Neural cell (in vitro differentiated cells): Measurements from ENCODE around the gene TRPM8. TPM values are rescaled to one million over a fixed set of nuclear protein-coding genes. Genes with fewer than 3 reads are reported as not detected.

ENCODE experiments used
- H2AFZ ChIP-seq: fragments of 200-600, 300-800 bp; sonication (generic), shearing (Covaris generic); 2 replicates; pipeline ENCODE4 v1.6.0; 2014; ENCODE audit warnings: low read depth, mild to moderate bottlenecking, antibody characterized with exemption, low read length, moderate library complexity
- H3F3A ChIP-seq: fragments of 200-600 bp; shearing (Covaris generic); 2 replicates; pipeline ENCODE4 v1.6.1; 2016; ENCODE audit warnings: mild to moderate bottlenecking, moderate library complexity, mixed read lengths, antibody characterized with exemption, low read length; ENCODE audit not compliant: insufficient read depth, poor library complexity, severe bottlenecking
- H3K27ac ChIP-seq: fragments of 200-600, 300-800 bp; sonication (generic), shearing (Covaris generic); 2 replicates; pipeline ENCODE4 v1.5.1; 2014; ENCODE audit warnings: mild to moderate bottlenecking, low read length, moderate library complexity
- H3K27me3 ChIP-seq: fragments of 300-800, 200-600 bp; sonication (generic), shearing (Covaris generic); 2 replicates; pipeline ENCODE4 v1.6.0; 2014; ENCODE audit warnings: mild to moderate bottlenecking, low read depth, low read length, moderate library complexity; ENCODE audit not compliant: insufficient read depth
- H3K36me3 ChIP-seq: fragments of 300-800, 200-600 bp; sonication (generic), shearing (Covaris generic); 2 replicates; pipeline ENCODE4 v1.5.1; 2014; ENCODE audit warnings: mild to moderate bottlenecking, antibody characterized with exemption, low read length, moderate library complexity; ENCODE audit not compliant: insufficient read depth
- H3K4me2 ChIP-seq: fragments of 300-800, 200-600 bp; sonication (generic), shearing (Covaris generic); 2 replicates; pipeline ENCODE4 v1.6.0; 2014; ENCODE audit warnings: mild to moderate bottlenecking, low read length
- H3K4me3 ChIP-seq: fragments of 300-800, 200-600 bp; sonication (generic), shearing (Covaris generic); 2 replicates; pipeline ENCODE4 v1.5.1; 2014; ENCODE audit warnings: mild to moderate bottlenecking, low read length, moderate library complexity
- H3K79me2 ChIP-seq: fragments of 200-600 bp; shearing (Covaris generic); replicated peaks from 2 replicates; pipeline ENCODE4 v1.6.0; 2014; ENCODE audit warnings: mild to moderate bottlenecking, low read length, moderate library complexity; ENCODE audit not compliant: insufficient read depth
- H3K9ac ChIP-seq: fragments of 300-800, 200-600 bp; sonication (generic), shearing (Covaris generic); 2 replicates; pipeline ENCODE4 v1.6.1; 2016; ENCODE audit warnings: mild to moderate bottlenecking, low read length, mixed read lengths
- H3K9me2 ChIP-seq: fragments of 200-600 bp; shearing (Covaris generic); 2 replicates; pipeline ENCODE4 v1.6.1; 2016; ENCODE audit warnings: mild to moderate bottlenecking, low read length, mixed read lengths; ENCODE audit not compliant: insufficient read depth
- H3K9me3 ChIP-seq: fragments of 200-600, 300-800 bp; sonication (generic), shearing (Covaris generic); 2 replicates; pipeline ENCODE4 v1.6.1; 2016; ENCODE audit warnings: mild to moderate bottlenecking, mixed run types, low read length, moderate library complexity, mixed read lengths
- H4K20me1 ChIP-seq: fragments of 200-600 bp; shearing (Covaris generic); 2 replicates; pipeline ENCODE4 v1.6.1; 2016; ENCODE audit warnings: mild to moderate bottlenecking, mixed run types; ENCODE audit not compliant: insufficient read depth
- CTCF ChIP-seq: fragments of 450-650 bp; IDR thresholded peaks from 2 replicates; pipeline ENCODE4 v1.5.1; 2014; ENCODE audit warnings: antibody characterized with exemption, mild to moderate bottlenecking, moderate library complexity; ENCODE audit not compliant: poor library complexity, severe bottlenecking
- EP300 ChIP-seq: fragments of 450-650 bp; conservative IDR thresholded peaks from 2 replicates; pipeline ENCODE4 v1.6.1; 2014; ENCODE audit warnings: antibody characterized with exemption, mild to moderate bottlenecking, moderate library complexity; ENCODE audit not compliant: poor library complexity, severe bottlenecking
- EZH2 ChIP-seq: fragments of 200-600, 300-800 bp; shearing (Covaris generic), sonication (generic); IDR thresholded peaks from 2 replicates; pipeline ENCODE4 v1.6.1; 2014; ENCODE audit warnings: antibody characterized with exemption, low read length, borderline replicate concordance, mild to moderate bottlenecking; ENCODE audit not compliant: insufficient read depth, poor library complexity, severe bottlenecking
- MXI1 ChIP-seq: fragments of 450-650 bp; conservative IDR thresholded peaks from 2 replicates; pipeline ENCODE4 v1.6.1; 2014; ENCODE audit warnings: antibody characterized with exemption, mild to moderate bottlenecking; ENCODE audit not compliant: poor library complexity, severe bottlenecking
- POLR2AphosphoS5 ChIP-seq: IDR thresholded peaks from 2 replicates; pipeline ENCODE4 v1.6.1; 2012
- RAD21 ChIP-seq: fragments of 450-650 bp; conservative IDR thresholded peaks from 2 replicates; pipeline ENCODE4 v1.6.1; 2014; ENCODE audit warnings: antibody characterized with exemption, mild to moderate bottlenecking, moderate library complexity
- REST ChIP-seq: IDR thresholded peaks from 2 replicates; pipeline ENCODE4 v1.6.1; 2012; ENCODE audit warnings: borderline replicate concordance
- SMC3 ChIP-seq: fragments of 450-650 bp; conservative IDR thresholded peaks from 2 replicates; pipeline ENCODE4 v1.6.1; 2014; ENCODE audit warnings: antibody characterized with exemption, mild to moderate bottlenecking, moderate library complexity; ENCODE audit not compliant: poor library complexity
- TAF1 ChIP-seq: IDR thresholded peaks from 2 replicates; pipeline ENCODE4 v1.6.1; 2012; ENCODE audit warnings: low read depth
- polyA plus RNA-seq: library from polyadenylated mRNA; depleted of rRNA; stranded (reverse); fragments of >200 nt; gene quantifications from 2 replicates; pipeline ENCODE4 v1.2.3, GENCODE V29; 2014

The TRPM8 gene
- polyA plus RNA-seq, 1 donor from 2014 or later, result not detected

GRCh38 chr2:234024304-234024703 lies 107.1 kb downstream of the TRPM8 start:
- Histone ChIP-seq H3K36me3 (no peaks in the 10 kb centered on the region), H3K4me3 (no peak overlapping the region), H3K27me3 (no peaks in the 10 kb centered on the region), H3K4me2 (no peak overlapping the region), H2AFZ (no peak overlapping the region), H3F3A (no peaks in the 10 kb centered on the region), H3K79me2 (no peaks in the 10 kb centered on the region), H3K27ac (no peak overlapping the region), H4K20me1 (no peaks in the 10 kb centered on the region), H3K9me3 (no peaks in the 10 kb centered on the region), H3K9ac (no peak overlapping the region), H3K9me2 (no peaks in the 10 kb centered on the region)
- TF ChIP-seq RAD21 (no peak), CTCF (no peak)

- TF ChIP-seq EP300 (no peak), TAF1 (no peak), MXI1 (no peak), REST (no peak), SMC3 (no peak), POLR2AphosphoS5 (no peak), RAD21 (no peak), EZH2 (no peak), CTCF (no peak)
- Histone ChIP-seq H3K4me2 (no peak overlapping the region), H4K20me1 (no peaks in the 10 kb centered on the region), H2AFZ (no peak overlapping the region), H3F3A (no peaks in the 10 kb centered on the region), H3K9me3 (no peaks in the 10 kb centered on the region), H3K4me3 (no peak overlapping the region), H3K27ac (no peak overlapping the region), H3K9ac (no peak overlapping the region), H3K9me2 (no peaks in the 10 kb centered on the region), H3K36me3 (no peaks in the 10 kb centered on the region), H3K27me3 (no peaks in the 10 kb centered on the region), H3K79me2 (no peaks in the 10 kb centered on the region)
These were observed 108.3 kb downstream of the TRPM8 start for GRCh38 chr2:234025466-234025865.
